SKM-1 (cell line): ENCODE measurements around the gene PDZD2.
"Not testable (repeated sequence)": the region's sequence is repeated elsewhere in the genome, so short reads cannot be mapped to it uniquely, and the experiment has no call there.

Experiments used
- DNase-seq: peaks from one replicate; lab custom pipeline; 2025; ENCODE audit not compliant: unreplicated experiment; lab: John Stamatoyannopoulos, UW

The PDZD2 gene

GRCh38 chr5:31638748-31639418 lies at the start of gene PDZD2:
PDZD2 (plus strand) TSS chr5:31639131.
- DNase-seq, result peak; percentile 27

- DNase-seq, result no peak
Measured at GRCh38 chr5:31593665-31594064, 45.3 kb upstream of the PDZD2 start.

- no peak for DNase-seq
Measured at GRCh38 chr5:31596354-31596753, 42.6 kb upstream of the PDZD2 start.

- DNase-seq, result no peak
Measured at GRCh38 chr5:31598640-31599611, 40.0 kb upstream of the PDZD2 start.

- DNase-seq, result not testable (repeated sequence)
Measured at GRCh38 chr5:31602305-31602704, 36.6 kb upstream of the PDZD2 start.

GRCh38 chr5:31604240-31604639 lies 34.7 kb upstream of the PDZD2 start:
- DNase-seq, result no peak

- no peak for DNase-seq
Measured at GRCh38 chr5:31604644-31605043, 34.3 kb upstream of the PDZD2 start.

GRCh38 chr5:31605920-31606319 lies 33.0 kb upstream of the PDZD2 start:
- no peak for DNase-seq

- no peak for DNase-seq
Measured at GRCh38 chr5:31607546-31607945, 31.4 kb upstream of the PDZD2 start.

GRCh38 chr5:31611002-31611401 lies 27.9 kb upstream of the PDZD2 start:
- no peak for DNase-seq

GRCh38 chr5:31613651-31614050 lies 25.3 kb upstream of the PDZD2 start:
- DNase-seq, result no peak

- no peak for DNase-seq
Measured at GRCh38 chr5:31614151-31615020, 24.5 kb upstream of the PDZD2 start.

GRCh38 chr5:31617867-31618266 lies 21.1 kb upstream of the PDZD2 start:
- no peak for DNase-seq

GRCh38 chr5:31620026-31620425 lies 18.9 kb upstream of the PDZD2 start:
- DNase-seq, result no peak

- DNase-seq, result no peak
Measured at GRCh38 chr5:31623249-31623648, 15.7 kb upstream of the PDZD2 start.

GRCh38 chr5:31625394-31625793 lies 13.5 kb upstream of the PDZD2 start:
- no peak for DNase-seq

GRCh38 chr5:31626156-31626555 lies 12.8 kb upstream of the PDZD2 start:
- no peak for DNase-seq

GRCh38 chr5:31626604-31627234 lies 12.2 kb upstream of the PDZD2 start:
- DNase-seq, result no peak

GRCh38 chr5:31630931-31631330 lies 8.0 kb upstream of the PDZD2 start:
- DNase-seq, result no peak

- no peak for DNase-seq
Measured at GRCh38 chr5:31632460-31632859, 6.5 kb upstream of the PDZD2 start.

GRCh38 chr5:31635446-31635845 lies 3.5 kb upstream of the PDZD2 start:
- DNase-seq, result no peak
